GM12864 (cell line): ENCODE measurements around the gene ZNF283.
"Not testable (repeated sequence)": the region's sequence is repeated elsewhere in the genome, so short reads cannot be mapped to it uniquely, and the experiment has no call there.

ENCODE experiments used
- DNase-seq: peaks from one replicate; pipeline ENCODE4 v3.0.0-alpha.2; 2011; ENCODE audit warnings: low read depth
- H3K4me3 ChIP-seq: 2 replicates; pipeline ENCODE4 v1.5.1; 2011; ENCODE audit warnings: mild to moderate bottlenecking, low read depth, low read length, control low read depth
- CTCF ChIP-seq: IDR thresholded peaks from 2 replicates; pipeline ENCODE4 v1.5.1; 2011; ENCODE audit warnings: low read depth, mild to moderate bottlenecking, moderate library complexity, low read length, control low read depth, inconsistent platforms; ENCODE audit errors: missing control alignments

The ZNF283 gene

DNA sequence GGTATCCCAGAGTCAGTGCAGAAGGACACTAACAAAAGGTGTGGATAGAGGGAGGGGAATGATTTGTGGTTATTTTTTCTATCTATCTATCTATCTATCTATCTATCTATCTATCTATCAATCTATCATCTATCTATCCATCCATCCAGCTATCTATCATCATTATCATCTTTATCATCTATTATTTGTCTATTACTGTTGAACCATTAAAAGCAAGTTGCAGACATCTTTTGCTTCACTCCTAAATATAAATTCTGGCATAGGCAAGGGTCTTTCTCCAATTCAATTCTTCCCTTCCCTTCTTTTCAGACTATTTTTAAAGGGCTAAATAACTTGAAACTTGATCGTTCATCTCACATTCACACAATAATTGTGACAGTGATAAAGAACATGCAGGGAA, 14.9 kb upstream of the ZNF283 start:
- no peak for DNase-seq
- H3K4me3 ChIP-seq = no peak overlapping the region
- no peak for TF ChIP-seq CTCF

DNA sequence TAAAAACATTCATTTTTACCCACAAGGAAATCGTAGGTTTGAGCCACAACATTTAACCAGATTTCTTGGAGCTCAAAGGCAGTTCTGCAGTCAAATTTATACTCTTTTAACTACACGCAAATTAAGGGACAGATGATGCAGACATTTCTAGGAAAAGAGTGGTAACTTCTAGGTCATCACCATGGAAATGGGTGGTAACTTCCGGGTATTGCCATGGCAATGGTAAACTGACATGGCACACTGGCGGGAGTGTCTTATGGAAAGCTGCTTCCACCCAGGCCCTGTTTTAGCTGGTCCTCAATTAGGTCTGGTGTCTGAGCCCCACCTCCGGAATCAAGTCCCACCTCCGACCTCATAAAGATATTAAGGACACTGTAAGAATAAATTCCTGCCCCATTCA, 14.4 kb upstream of the ZNF283 start:
- DNase-seq = no peak
- no peak for TF ChIP-seq CTCF

GRCh38 chr19:43814663-43815352, 12.3 kb upstream of the ZNF283 start:
- no peak for DNase-seq
- no peak for TF ChIP-seq CTCF

More for the DNA sequence above, 14.4 kb upstream of the ZNF283 start:
- no peak overlapping the region for H3K4me3 ChIP-seq

GRCh38 chr19:43817454-43817853, 9.7 kb upstream of the ZNF283 start:
- not testable (repeated sequence) for H3K4me3 ChIP-seq, DNase-seq

More at GRCh38 chr19:43814663-43815352, 12.3 kb upstream of the ZNF283 start:
- H3K4me3 ChIP-seq = no peak overlapping the region

DNA sequence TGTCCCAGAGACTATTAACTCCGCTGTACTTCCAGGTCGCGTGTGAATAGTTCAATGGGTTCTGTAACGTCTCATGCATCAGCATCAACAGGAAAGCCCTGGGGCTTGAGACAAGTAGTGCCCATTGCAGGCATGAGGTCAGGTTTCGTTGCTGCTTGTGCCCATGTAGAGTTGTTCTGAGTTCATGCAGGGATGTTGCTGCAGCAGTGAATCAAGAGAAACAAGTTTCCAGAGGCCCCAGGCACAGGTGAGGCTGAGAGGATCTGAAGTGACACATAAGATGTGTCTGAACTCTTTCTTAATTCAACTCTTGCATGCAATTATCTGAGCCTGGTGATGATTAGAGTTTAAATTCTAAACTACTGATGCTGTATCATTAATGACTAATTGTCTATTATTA, 8.6 kb upstream of the ZNF283 start:
- TF ChIP-seq CTCF = no peak
- H3K4me3 ChIP-seq = no peak overlapping the region
- no peak for DNase-seq

GRCh38 chr19:43820098-43820883, 6.8 kb upstream of the ZNF283 start:
- no peak for TF ChIP-seq CTCF
- H3K4me3 ChIP-seq = no peak overlapping the region
- DNase-seq = no peak

- H3K4me3 ChIP-seq = no peak overlapping the region
- DNase-seq = no peak
- no peak for TF ChIP-seq CTCF
Observed at GRCh38 chr19:43820884-43821215, 6.3 kb upstream of the ZNF283 start.

- H3K4me3 ChIP-seq, DNase-seq: not testable (repeated sequence)
Observed at GRCh38 chr19:43823856-43824255, 3.3 kb upstream of the ZNF283 start.

DNA sequence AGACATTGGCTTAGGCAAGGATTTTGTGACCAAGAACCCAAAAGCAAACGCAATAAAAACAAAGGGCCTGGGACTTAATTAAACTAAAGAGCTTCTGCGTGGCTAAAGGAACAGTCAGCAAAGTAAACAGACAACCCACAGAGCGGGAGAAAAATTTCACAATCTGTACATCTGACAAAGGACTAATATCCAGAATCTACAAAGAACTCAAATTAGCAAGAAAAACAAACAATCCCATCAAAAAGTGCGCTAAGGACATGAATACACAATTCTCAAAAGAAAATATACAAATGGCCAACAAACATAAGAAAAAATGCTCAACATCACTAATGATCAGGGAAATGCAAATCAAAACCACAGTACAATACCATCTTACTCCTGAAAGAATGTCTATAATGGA, 2.5 kb upstream of the ZNF283 start:
- not testable (repeated sequence) for DNase-seq, H3K4me3 ChIP-seq
